ENCODE data around the gene PITX2.

The PITX2 gene

DNA sequence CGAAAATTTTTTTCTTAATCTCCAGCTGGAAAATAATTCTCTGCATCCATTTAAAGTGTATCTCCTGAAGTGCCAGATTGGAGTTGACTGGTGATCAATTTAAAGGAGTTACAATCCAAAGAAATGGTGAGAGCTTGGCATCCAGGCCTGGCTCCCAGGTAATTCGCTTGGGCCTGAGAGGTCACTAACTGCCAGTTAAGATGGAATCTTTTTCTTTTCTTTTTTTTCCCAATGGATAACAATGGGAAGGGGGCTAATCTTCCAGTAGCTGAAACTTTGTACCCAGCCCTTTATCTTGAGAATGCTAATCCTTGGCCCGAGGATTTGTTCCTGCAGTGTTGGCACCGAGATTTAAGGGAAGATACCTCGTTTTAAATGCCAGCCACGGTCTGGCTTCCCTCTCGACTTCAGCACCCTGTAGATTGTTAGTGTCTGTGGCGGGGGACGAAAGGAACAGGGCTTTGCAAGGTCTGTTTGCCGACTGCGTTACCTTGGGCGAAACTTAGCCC, 13.3 kb upstream of the PITX2 start:
- DNase-seq (ENCODE audit: low read depth) = no peak

DNA sequence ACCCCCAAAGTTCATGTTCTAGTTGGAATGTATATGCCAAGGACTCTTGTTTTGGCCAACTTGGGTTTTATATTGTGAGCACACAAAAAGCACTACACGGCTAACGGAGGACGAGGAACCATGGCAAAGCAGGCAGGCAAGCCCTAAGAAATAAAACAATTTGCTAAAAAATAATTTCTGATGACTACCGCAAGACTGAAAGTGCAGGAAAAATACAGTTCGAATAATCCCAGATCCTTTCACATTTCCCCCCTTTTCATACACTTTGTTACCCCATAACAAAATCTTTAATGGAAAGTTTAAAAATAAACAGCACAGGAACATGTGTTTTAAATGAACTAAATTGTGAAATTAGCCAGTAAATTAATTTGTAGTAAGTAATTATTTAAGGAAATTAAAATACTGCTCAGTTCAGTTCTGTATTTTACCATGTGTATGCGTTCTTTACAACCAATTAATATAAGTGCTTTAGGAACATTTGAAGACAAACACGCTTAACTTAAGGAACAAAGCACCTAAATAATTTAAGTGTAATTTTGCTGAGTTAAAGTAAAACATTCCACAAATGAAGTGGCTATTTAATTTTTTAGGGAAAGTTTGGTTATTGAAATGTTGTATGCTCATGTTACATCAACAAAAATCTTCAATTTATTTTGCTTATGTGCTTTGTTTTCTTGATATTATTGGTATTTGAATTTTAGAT, 12.4 kb upstream of the PITX2 start:
- DNase-seq (ENCODE audit: low read depth) = no peak

GRCh38 chr4:110634350-110635162, 11.7 kb upstream of the PITX2 start:
- DNase-seq (ENCODE audit: low read depth) = no peak

GRCh38 chr4:110633358-110634341, 10.8 kb upstream of the PITX2 start:
- no peak for DNase-seq (ENCODE audit: low read depth)

GRCh38 chr4:110632506-110633357, 9.9 kb upstream of the PITX2 start:
- no peak for DNase-seq (ENCODE audit: low read depth)

- peak; percentile 83 for DNase-seq (ENCODE audit: low read depth)
These were observed 9.0 kb upstream of the PITX2 start for GRCh38 chr4:110631584-110632505.

GRCh38 chr4:110630688-110631402, 8.0 kb upstream of the PITX2 start:
- DNase-seq (ENCODE audit: low read depth) = no peak

DNA sequence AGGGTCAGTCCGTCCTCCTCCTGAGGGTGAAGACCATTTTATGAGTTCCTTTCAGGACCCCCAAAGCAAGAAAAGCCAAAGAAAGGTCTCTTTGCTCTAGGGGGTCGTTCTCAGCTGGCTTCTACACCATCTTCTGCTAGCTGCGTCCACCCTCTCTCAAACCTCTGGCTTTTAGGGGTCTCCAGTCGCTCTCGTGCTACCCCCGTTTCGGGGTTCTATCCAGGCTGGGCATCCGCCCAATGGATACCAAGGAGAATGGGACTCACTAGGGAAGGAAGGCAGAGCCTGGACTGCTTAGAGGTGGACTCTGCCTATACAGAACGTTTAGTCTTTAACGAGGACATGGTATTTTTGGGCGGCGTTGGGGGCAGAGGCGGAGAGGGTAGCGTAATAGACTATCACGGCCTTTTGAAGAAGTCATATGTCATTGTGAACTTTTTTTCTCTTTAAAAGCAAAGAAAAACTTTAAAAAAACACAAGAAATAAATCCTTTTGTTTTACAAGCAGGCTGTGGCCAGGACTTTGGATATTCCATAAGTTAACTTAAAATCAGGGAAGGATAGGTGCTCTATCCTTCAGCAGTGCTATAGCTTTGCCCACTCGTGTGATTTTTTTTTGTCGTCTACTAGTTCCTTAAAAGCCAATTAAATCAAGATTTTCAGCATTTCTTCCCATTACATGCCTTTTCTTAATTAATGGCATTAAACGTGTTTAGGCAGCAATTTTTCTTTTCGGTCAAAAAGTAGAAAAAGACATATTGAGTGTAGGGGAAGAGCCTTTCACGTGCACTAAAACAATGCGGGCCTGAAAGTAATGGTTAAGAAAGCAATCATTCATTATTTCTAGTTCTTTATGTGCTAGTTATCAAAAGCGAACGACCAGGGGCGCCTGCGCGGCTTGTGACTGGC, 7.2 kb upstream of the PITX2 start:
- DNase-seq (ENCODE audit: low read depth) = no peak

GRCh38 chr4:110629214-110629754, 6.4 kb upstream of the PITX2 start:
- DNase-seq (ENCODE audit: low read depth) = no peak

DNA sequence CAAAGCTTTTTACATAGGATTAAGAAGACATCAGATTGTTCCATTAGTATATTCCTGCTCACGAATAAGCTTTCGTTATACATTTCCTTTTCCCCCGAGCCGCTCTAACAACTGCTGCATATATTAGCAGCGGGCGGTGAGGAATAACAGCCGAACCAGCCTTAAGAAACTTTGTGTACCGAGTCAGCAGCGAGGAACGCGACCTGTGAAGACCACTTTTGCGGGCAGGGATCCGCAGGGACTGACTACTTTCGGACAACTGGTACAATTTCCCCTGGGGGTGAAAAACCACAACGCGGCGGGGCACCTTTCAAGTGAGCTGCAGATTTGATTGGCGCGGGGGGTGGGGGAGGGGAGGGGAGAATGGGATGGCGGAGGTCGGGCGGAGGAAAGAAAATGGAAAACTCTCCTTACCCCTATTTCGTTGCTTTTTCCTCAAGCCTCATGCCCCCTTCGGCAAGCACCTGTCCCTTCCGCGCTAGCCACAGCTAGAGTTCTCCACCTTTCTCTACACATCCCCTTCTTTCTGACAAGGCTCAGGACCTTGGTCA, 5.9 kb upstream of the PITX2 start:
- no peak for DNase-seq (ENCODE audit: low read depth)

GRCh38 chr4:110627977-110628662, 5.2 kb upstream of the PITX2 start:
- no peak for DNase-seq (ENCODE audit: low read depth)

- no peak for DNase-seq (ENCODE audit: low read depth)
These were observed 3.8 kb upstream of the PITX2 start for GRCh38 chr4:110626532-110627153.

GRCh38 chr4:110625576-110626257, 2.8 kb upstream of the PITX2 start:
- no peak for DNase-seq (ENCODE audit: low read depth)

DNA sequence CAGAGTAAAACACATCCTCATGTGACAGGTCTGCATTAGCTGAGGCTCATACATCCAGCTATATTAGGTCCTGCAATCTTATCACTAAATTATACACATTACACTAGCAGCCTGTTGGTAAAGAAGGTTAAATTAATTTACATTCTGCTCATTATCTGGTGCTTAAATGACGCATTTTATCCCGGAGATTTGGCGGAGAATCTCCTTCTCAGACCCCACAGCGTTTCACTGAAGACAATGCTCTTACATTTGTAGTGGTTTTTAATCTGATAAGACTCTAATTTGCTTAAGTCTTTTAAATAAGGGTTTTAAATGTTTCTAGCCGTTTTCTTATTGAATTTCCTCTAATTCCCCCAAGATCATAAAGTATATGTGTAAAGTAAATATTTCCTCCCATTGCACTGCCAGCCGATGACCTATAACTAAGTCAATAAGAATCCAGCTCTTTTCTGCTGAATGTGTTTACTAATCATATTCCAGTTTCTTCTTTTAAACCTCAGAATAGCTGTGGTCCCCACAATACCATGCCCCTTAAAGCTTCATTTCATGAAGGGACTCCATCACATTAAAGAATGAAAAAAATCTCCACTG, 2.1 kb upstream of the PITX2 start:
- DNase-seq (ENCODE audit: low read depth) = no peak

- DNase-seq (ENCODE audit: low read depth) = no peak
These were observed 1.5 kb upstream of the PITX2 start for GRCh38 chr4:110624398-110624780.

Data from HS-5 (cell line).